ENCODE data around the gene CDH13. TPM values are rescaled to one million over a fixed set of nuclear protein-coding genes. Genes with fewer than 3 reads are reported as not detected.

Gene CDH13
- total RNA-seq, 1 donor from 2014 or later, result 161 TPM

GRCh38 chr16:82741073-82741615 is 114.4 kb downstream of the CDH13 start:
- Histone ChIP-seq H3K4me1 (peaks cover 31% of the 10 kb centered on the region), H3K27ac (replicated peaks) (no peak overlapping the region), H3K9me3 (replicated peaks) (no peaks in the 10 kb centered on the region), H3K27me3 (ENCODE audit: low read depth) (no peaks in the 10 kb centered on the region), H3K4me3 (no peak overlapping the region), H3K36me3 (no peaks in the 10 kb centered on the region)
- intact Hi-C loops (cut with micrococcal nuclease), result no loop called here
- DNase-seq, result no peak
- no peak for TF ChIP-seq CTCF (IDR thresholded peaks at IDR 0.05; ENCODE audit: borderline replicate concordance)

GRCh38 chr16:82744958-82745357 is 118.2 kb downstream of the CDH13 start:
- no peak overlapping the region for H3K27ac ChIP-seq (replicated peaks)
- H3K4me3 ChIP-seq, result no peak overlapping the region
- H3K4me1 ChIP-seq, result peaks cover 29% of the 10 kb centered on the region
- H3K27me3 ChIP-seq (ENCODE audit: low read depth), result no peaks in the 10 kb centered on the region
- DNase-seq, result no peak
- intact Hi-C loops (cut with micrococcal nuclease), result no loop called here
- no peaks in the 10 kb centered on the region for H3K9me3 ChIP-seq (replicated peaks)
- no peaks in the 10 kb centered on the region for H3K36me3 ChIP-seq
- TF ChIP-seq CTCF (IDR thresholded peaks at IDR 0.05; ENCODE audit: borderline replicate concordance), result no peak

- peaks cover 58% of the 10 kb centered on the region for H3K4me1 ChIP-seq
- peak overlapping the region; percentile 68 for H3K27ac ChIP-seq (replicated peaks)
- no peaks in the 10 kb centered on the region for H3K9me3 ChIP-seq (replicated peaks)
- peak overlapping the region; percentile 5 for H3K4me3 ChIP-seq
- H3K27me3 ChIP-seq (ENCODE audit: low read depth), result no peaks in the 10 kb centered on the region
- peak; percentile 51 for DNase-seq
- no peaks in the 10 kb centered on the region for H3K36me3 ChIP-seq
- peak; percentile 47 for TF ChIP-seq CTCF (IDR thresholded peaks at IDR 0.05; ENCODE audit: borderline replicate concordance)
- intact Hi-C loops (cut with micrococcal nuclease), result no loop called here
Measured at GRCh38 chr16:82748026-82748425, 121.3 kb downstream of the CDH13 start.

- Histone ChIP-seq H3K4me1 (peaks cover 66% of the 10 kb centered on the region), H3K27me3 (ENCODE audit: low read depth) (no peaks in the 10 kb centered on the region), H3K9me3 (replicated peaks) (no peaks in the 10 kb centered on the region), H3K27ac (replicated peaks) (peak overlapping the region; percentile 45), H3K36me3 (no peaks in the 10 kb centered on the region), H3K4me3 (no peak overlapping the region)
- no peak for TF ChIP-seq CTCF (IDR thresholded peaks at IDR 0.05; ENCODE audit: borderline replicate concordance)
- intact Hi-C loops (cut with micrococcal nuclease), result loop anchor here (10.0 kb wide), 1 partner anchor 115 kb away; no protein-coding TSS in a partner anchor
- DNase-seq, result no peak
Measured at GRCh38 chr16:82750068-82750467, 123.3 kb downstream of the CDH13 start.

GRCh38 chr16:82751020-82751419 is 124.3 kb downstream of the CDH13 start:
- DNase-seq, result no peak
- Histone ChIP-seq H3K4me3 (no peak overlapping the region), H3K27me3 (ENCODE audit: low read depth) (no peaks in the 10 kb centered on the region), H3K36me3 (no peaks in the 10 kb centered on the region), H3K27ac (replicated peaks) (no peak overlapping the region), H3K4me1 (peaks cover 76% of the 10 kb centered on the region), H3K9me3 (replicated peaks) (no peaks in the 10 kb centered on the region)
- no peak for TF ChIP-seq CTCF (IDR thresholded peaks at IDR 0.05; ENCODE audit: borderline replicate concordance)
- intact Hi-C loops (cut with micrococcal nuclease), result loop anchor here (10.0 kb wide), 1 partner anchor 116 kb away; no protein-coding TSS in a partner anchor

Data from left ventricle myocardium inferior (tissue), 1 donor.